Measurements from ENCODE around the gene FOXR1.

- TF ChIP-seq TEAD4 (IDR thresholded peaks at IDR 0.05; ENCODE audit: low read depth, low read length) (0 out of 2 replicates have a peak, but pooled peaks have one; percentile 49), CHD1 (IDR thresholded peaks at IDR 0.05; ENCODE audit: low read depth, low read length) (no peak), EP300 (IDR thresholded peaks at IDR 0.05; ENCODE audit: borderline replicate concordance in 1 of 2, low read depth in 2 of 2, low read length in 2 of 2) (no peak), BRCA1 (IDR thresholded peaks at IDR 0.05; ENCODE audit: low read depth, low read length) (no peak), POLR2AphosphoS5 (IDR thresholded peaks at IDR 0.05; ENCODE audit: low read depth, low read length) (no peak), CTCF (IDR thresholded peaks at IDR 0.05; ENCODE audit: control extremely low read depth in 1 of 3, insufficient read depth in 1 of 3, low read depth in 1 of 3, low read length in 3 of 3) (peak; percentile 98 to 99 (median 99)), CREB1 (IDR thresholded peaks at IDR 0.05) (no peak), MAFK (IDR thresholded peaks at IDR 0.05; ENCODE audit: low read depth, low read length) (no peak), POLR2A (IDR thresholded peaks at IDR 0.05; ENCODE audit: control extremely low read depth in 1 of 2, low read depth in 2 of 2, low read length in 2 of 2) (no peak), ZNF274 (IDR thresholded peaks at IDR 0.05; ENCODE audit: borderline replicate concordance, extremely low read depth, low read length) (no peak)
Observed at GRCh38 chr11:118956094-118956846, 15.3 kb upstream of the FOXR1 start, which contains the start of gene UPK2.

All from H1 (cell line).